ENCODE results near the gene RAB31. TPM values are rescaled to one million over a fixed set of nuclear protein-coding genes. Genes with fewer than 3 reads are reported as not detected.

The RAB31 gene
- total RNA-seq, 2 donors from 2014 or later: 7.7 to 86.9 TPM

DNA sequence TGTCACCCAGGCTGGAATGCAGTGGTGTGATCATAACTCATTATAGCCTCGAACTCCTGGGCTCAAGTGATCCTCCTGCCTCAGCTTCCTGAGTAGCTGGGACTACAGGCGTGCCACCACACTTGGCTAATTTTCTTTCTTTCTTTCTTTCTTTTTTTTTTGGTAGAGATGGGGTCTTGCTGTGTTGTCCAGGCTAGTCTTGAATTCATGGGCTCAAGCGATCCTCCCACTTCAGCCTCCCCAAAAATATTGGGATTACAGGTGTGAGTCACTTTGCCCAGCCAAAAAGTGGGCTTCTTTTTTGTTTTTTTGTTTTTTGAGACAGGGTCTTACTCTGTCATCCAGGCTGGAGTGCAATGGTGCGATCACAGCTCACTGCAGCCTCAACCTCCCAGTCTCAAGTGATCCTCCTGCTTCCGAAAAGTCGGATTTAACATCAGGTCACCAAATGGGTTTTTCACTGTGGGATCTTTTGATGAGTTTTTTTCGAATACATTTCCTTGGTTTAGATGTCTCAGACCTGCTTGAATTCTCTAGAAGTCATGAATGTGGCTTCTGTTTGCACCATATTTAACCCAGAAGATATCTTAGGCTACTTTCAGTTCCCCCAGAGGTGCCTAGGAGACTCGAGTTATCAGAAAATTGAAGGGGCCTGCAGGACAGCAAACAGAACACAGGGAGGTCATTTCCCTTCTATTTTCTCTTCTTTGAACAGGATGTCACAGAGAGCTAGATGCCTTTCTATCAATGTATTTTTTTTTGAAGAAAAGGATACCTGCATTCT, 8.9 kb downstream of the RAB31 start:
- H3K27me3 ChIP-seq (replicated peaks; ENCODE audit: insufficient read depth): no peaks in the 10 kb centered on the region
- H3K9me3 ChIP-seq: no peaks in the 10 kb centered on the region
- H3K4me3 ChIP-seq: no peak overlapping the region
- TF ChIP-seq POLR2A (IDR thresholded peaks at IDR 0.05) (no peak), POLR2AphosphoS5 (IDR thresholded peaks at IDR 0.05) (no peak)
- TF ChIP-seq, protein P1, sequence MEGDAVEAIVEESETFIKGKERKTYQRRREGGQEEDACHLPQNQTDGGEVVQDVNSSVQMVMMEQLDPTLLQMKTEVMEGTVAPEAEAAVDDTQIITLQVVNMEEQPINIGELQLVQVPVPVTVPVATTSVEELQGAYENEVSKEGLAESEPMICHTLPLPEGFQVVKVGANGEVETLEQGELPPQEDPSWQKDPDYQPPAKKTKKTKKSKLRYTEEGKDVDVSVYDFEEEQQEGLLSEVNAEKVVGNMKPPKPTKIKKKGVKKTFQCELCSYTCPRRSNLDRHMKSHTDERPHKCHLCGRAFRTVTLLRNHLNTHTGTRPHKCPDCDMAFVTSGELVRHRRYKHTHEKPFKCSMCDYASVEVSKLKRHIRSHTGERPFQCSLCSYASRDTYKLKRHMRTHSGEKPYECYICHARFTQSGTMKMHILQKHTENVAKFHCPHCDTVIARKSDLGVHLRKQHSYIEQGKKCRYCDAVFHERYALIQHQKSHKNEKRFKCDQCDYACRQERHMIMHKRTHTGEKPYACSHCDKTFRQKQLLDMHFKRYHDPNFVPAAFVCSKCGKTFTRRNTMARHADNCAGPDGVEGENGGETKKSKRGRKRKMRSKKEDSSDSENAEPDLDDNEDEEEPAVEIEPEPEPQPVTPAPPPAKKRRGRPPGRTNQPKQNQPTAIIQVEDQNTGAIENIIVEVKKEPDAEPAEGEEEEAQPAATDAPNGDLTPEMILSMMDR (IDR thresholded peaks at IDR 0.05): no peak
- no peaks in the 10 kb centered on the region for H3K4me1 ChIP-seq (replicated peaks)
- WGBS: 91% methylated on average over 8 of the region's 8 CpGs
- H3K27ac ChIP-seq: no peak overlapping the region
- no peaks in the 10 kb centered on the region for H3K36me3 ChIP-seq
- intact Hi-C loops (cut with DNase I): no loop called here
- DNase-seq (ENCODE audit: low spot score): no peak

DNA sequence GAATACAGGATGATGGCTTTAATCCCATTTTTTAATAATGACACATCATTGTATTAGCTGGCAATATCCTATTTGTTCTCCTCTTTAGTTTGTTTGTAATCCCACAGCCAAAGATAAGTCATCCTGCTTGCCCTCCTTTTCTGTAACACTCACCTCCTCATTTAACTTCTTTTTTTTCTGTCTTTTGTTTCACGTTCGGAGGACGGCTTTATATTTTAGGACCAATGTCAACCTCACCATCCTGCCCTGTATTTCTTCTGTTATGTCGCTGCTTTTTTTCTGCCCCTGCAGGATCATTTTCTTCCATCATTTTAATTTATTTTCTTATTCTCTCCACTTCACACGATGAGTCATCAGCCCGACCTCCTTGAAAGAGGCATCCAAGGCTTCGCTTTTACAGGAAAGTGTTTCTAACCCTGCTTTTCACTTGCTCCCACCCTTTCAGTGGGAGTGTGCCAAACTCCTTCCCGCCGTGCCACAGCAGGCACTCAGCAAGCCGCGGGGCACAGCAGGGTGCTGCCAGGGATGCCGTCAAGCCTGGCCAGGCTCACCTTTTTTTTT, 11.4 kb downstream of the RAB31 start:
- Histone ChIP-seq H3K27me3 (replicated peaks; ENCODE audit: insufficient read depth) (no peaks in the 10 kb centered on the region), H3K36me3 (no peaks in the 10 kb centered on the region), H3K4me3 (no peak overlapping the region), H3K27ac (no peak overlapping the region), H3K9me3 (no peaks in the 10 kb centered on the region), H3K4me1 (replicated peaks) (no peaks in the 10 kb centered on the region)
- intact Hi-C loops (cut with DNase I): no loop called here
- no peak for TF ChIP-seq POLR2A (IDR thresholded peaks at IDR 0.05)
- TF ChIP-seq POLR2AphosphoS5 (IDR thresholded peaks at IDR 0.05): no peak
- TF ChIP-seq, protein P1 (IDR thresholded peaks at IDR 0.05): no peak
- 13% methylated on average over 12 of the region's 12 CpGs for WGBS
- DNase-seq (ENCODE audit: low spot score): peak; percentile 41

DNA sequence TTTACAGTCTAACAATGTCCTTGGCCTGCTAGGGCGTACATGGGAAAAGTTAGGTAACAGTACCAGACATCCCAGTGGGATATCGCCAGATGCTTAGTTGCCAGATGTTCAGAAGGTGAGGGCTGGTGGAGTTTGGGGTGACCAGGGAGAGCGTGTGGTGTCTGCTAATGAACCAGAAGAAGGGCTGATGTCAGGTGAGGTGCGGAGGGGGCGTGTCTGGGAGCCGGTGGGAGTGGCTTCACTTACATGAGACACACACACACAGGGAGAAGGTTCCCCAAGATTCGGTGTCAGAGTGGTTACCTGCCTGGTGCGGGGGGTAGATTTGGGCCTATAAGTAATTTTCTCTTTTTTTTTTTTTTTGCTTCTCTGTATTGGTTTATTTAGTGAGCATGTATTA, 12.2 kb downstream of the RAB31 start:
- H3K27ac ChIP-seq: no peak overlapping the region
- H3K4me1 ChIP-seq (replicated peaks): no peaks in the 10 kb centered on the region
- H3K36me3 ChIP-seq: no peaks in the 10 kb centered on the region
- TF ChIP-seq, protein P1 (IDR thresholded peaks at IDR 0.05): no peak
- TF ChIP-seq POLR2AphosphoS5 (IDR thresholded peaks at IDR 0.05) (no peak), POLR2A (IDR thresholded peaks at IDR 0.05) (no peak)
- H3K27me3 ChIP-seq (replicated peaks; ENCODE audit: insufficient read depth): no peaks in the 10 kb centered on the region
- no peak for DNase-seq (ENCODE audit: low spot score)
- 94% methylated on average over 8 of the region's 8 CpGs for WGBS
- H3K9me3 ChIP-seq: no peaks in the 10 kb centered on the region
- intact Hi-C loops (cut with DNase I): no loop called here
- H3K4me3 ChIP-seq: no peak overlapping the region

DNA sequence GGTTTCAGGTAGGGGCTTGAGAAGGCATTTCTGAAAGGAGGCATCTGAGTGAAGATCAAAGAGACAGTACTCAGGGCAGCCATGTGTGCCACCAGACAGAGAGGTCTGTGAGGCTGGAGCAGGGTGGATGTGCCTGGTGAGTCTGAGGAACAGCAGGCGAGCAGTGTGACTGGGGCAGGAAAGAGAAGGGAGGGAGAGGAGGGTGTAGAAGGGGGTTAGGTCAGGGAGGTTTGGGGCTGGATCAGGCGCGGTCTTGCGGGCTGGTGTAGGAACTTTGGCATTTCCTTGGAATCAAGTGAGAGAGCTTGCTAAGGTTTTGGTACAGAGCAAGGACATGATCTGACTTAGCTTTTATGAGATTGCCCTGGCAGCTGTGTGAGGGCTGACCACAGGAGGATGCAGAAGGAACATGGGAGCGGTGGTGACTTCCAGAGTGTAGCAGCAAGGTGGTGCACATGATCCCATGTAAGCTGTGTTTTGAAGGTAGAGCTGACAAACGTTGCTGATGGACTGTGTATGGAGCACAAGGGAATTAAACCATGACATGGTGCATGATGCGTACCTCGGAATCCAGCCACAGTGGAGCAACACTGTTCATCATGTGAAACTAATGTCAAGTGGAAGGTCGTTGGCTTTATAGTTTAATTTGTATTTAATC, 13.9 kb downstream of the RAB31 start:
- intact Hi-C loops (cut with DNase I): no loop called here
- Histone ChIP-seq H3K36me3 (no peaks in the 10 kb centered on the region), H3K4me1 (replicated peaks) (no peaks in the 10 kb centered on the region), H3K9me3 (no peaks in the 10 kb centered on the region), H3K4me3 (no peak overlapping the region), H3K27ac (no peak overlapping the region), H3K27me3 (replicated peaks; ENCODE audit: insufficient read depth) (no peaks in the 10 kb centered on the region)
- WGBS: 86% methylated on average over 9 of the region's 9 CpGs
- TF ChIP-seq POLR2A (IDR thresholded peaks at IDR 0.05) (no peak), POLR2AphosphoS5 (IDR thresholded peaks at IDR 0.05) (no peak)
- TF ChIP-seq, protein P1 (IDR thresholded peaks at IDR 0.05): no peak
- no peak for DNase-seq (ENCODE audit: low spot score)
